GM21526 (cell line): Measurements from ENCODE around the gene RPS6KA2.

Experiments
- ATAC-seq: cut with Tn5 transposase; IDR thresholded peaks from one replicate; pipeline ENCODE4 v1.9.1; 2021; ENCODE audit warnings: moderate library complexity; ENCODE audit not compliant: unreplicated experiment, low FRiP score

RPS6KA2 gene

GRCh38 chr6:166511316-166511715 is 115.7 kb downstream of the RPS6KA2 start:
- ATAC-seq, result no peak

- ATAC-seq, result no peak
Observed at GRCh38 chr6:166509193-166509592, 117.9 kb downstream of the RPS6KA2 start.

- ATAC-seq, result no peak
Observed at GRCh38 chr6:166508726-166509125, 118.3 kb downstream of the RPS6KA2 start.

GRCh38 chr6:166507809-166508564 is 119.1 kb downstream of the RPS6KA2 start:
- no peak for ATAC-seq

- no peak for ATAC-seq
Observed at GRCh38 chr6:166507380-166507779, 119.7 kb downstream of the RPS6KA2 start.

- ATAC-seq, result no peak
Observed at GRCh38 chr6:166505133-166505905, 121.7 kb downstream of the RPS6KA2 start.

GRCh38 chr6:166504100-166504499 is 123.0 kb downstream of the RPS6KA2 start:
- no peak for ATAC-seq

- ATAC-seq, result no peak
Observed at GRCh38 chr6:166503167-166503744, 123.8 kb downstream of the RPS6KA2 start.

GRCh38 chr6:166502453-166502852 is 124.6 kb downstream of the RPS6KA2 start:
- ATAC-seq, result no peak

GRCh38 chr6:166501246-166501645 is 125.8 kb downstream of the RPS6KA2 start:
- ATAC-seq, result no peak

- no peak for ATAC-seq
Observed at GRCh38 chr6:166500246-166500645, 126.8 kb downstream of the RPS6KA2 start.

GRCh38 chr6:166499350-166500163 is 127.5 kb downstream of the RPS6KA2 start:
- peak; percentile 54 for ATAC-seq

GRCh38 chr6:166498661-166499349 is 128.2 kb downstream of the RPS6KA2 start:
- no peak for ATAC-seq

GRCh38 chr6:166498228-166498627 is 128.8 kb downstream of the RPS6KA2 start:
- no peak for ATAC-seq

GRCh38 chr6:166497087-166497899 is 129.8 kb downstream of the RPS6KA2 start:
- no peak for ATAC-seq

- no peak for ATAC-seq
Observed at GRCh38 chr6:166496460-166496859, 130.6 kb downstream of the RPS6KA2 start.

- no peak for ATAC-seq
Observed at GRCh38 chr6:166495487-166496314, 131.3 kb downstream of the RPS6KA2 start.

- ATAC-seq, result no peak
Observed at GRCh38 chr6:166494757-166495486, 132.1 kb downstream of the RPS6KA2 start.
